GM04503 (cell line): ENCODE results near the gene GRIK2.
A peak's percentile ranks its signal among the peaks of the same experiment; 100 is the strongest.

Experiments used
- DNase-seq: peaks from one replicate; pipeline ENCODE4 v3.0.0-alpha.2; 2012; ENCODE audit warnings: low read depth

The GRIK2 gene

GRCh38 chr6:101400326-101401135 is 7.0 kb downstream of the GRIK2 start:
- DNase-seq = no peak

DNA sequence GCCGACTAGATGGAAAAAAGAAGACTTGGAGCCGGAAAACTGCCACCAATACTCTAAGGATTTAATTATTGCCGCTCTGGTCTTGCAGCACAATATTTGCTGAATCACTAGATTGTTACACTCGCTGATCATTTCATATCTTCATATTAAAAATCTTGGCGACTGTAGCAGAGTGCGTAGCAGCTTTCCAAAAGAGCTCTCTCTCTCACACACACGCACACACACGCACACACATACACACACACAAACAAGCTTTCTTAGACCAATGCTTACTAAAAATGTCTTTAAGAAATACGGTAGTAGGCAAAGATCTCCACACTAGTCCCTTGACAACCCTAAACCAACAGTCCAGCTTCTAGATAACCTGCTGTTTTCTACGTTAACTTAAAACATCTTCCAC is 7.7 kb downstream of the GRIK2 start:
- no peak for DNase-seq

DNA sequence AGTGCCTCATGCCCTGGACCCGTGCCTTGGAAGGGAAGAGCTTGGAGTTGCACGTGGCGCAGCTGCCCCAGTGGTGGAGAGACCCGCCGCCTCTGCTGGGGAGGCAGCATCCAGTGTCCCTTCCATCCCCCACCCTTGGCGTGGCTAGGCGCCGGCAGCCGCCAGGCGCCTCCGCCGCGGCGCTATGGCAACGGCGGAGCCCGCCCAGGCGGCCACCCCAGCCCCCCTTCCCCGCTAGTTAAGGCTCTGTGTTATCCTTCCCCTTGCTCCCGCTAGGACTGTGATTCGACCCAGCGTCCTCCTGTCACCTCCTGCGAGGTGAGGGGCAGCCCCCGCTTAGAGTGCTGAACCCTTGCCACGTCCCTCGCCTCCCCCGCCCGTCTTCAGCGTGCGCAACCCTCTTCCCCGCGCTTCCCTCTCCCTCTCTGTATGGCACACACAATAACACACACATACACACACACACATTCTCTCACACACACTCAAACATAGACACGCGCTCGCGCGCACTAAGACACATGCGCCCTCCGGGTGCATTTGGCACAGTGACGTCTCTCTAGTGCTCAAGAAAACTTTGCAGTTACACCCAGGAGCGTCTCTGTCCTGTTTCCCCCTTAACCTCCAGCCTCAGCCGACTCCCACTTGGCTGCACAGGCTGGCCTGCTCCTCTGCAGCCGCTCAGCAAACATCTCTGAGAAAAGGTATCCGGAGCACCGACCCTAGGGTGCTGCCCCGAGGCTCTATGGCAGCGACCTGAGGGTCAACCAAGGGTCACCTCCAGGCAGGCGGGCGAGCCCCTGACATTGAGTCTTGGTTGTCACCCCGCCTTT is 8.5 kb downstream of the GRIK2 start:
- DNase-seq = no peak

DNA sequence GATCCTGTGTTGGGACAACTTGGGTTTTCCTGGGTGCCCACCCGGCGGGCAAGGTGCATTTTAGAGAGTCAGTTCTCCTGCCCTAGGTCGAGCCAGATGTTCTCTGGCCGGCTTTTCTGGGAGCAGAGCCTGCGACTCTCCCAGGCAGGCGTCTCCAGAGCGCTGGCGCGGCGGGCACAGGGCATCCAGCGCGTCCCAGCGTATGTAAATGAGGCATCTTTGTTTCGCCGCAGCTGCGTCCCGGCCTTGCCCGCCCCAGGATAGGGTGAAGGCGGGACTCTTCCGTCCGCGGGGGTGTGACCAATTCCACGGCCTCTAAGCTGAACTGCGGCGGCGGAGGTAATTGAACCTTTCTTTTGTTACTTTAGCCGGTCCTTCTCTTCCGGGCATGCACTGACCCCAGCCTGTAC is 9.1 kb downstream of the GRIK2 start:
- DNase-seq = no peak

DNA sequence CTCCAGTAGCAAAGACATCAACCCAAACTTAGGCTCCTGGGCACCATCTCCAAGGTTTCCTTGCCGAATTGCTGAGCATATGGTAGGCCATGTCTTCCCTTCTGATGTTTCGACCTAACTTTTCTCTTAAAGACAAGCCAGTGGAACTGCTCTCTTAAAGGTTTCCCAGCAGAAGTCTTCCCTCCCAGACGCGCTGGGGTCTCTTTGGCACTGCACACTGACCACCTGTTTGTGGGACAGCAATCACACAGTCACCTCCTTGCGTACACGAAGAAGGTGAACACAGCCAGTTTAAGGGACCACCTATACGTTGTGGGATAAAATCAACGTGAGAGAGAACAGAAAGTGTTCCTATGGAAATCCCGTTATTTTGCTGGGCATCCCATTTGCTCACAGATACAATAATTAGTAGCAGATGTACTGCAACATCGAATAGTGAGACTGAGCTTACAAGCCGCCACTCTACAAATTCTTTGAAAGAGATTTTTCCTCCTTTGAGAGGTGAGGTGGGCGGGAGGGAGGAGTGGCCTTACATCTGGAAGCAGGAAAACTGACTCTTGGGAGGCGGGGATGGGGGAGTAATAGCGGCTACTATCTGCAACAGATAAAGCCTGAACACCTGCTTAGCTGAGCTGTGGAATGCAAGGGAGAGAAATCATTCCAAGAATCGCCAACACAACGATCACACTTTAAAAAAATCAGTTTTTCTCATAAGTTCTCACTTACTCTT is 9.9 kb downstream of the GRIK2 start:
- no peak for DNase-seq

- no peak for DNase-seq
These were observed 11.3 kb downstream of the GRIK2 start for GRCh38 chr6:101404775-101405174.

DNA sequence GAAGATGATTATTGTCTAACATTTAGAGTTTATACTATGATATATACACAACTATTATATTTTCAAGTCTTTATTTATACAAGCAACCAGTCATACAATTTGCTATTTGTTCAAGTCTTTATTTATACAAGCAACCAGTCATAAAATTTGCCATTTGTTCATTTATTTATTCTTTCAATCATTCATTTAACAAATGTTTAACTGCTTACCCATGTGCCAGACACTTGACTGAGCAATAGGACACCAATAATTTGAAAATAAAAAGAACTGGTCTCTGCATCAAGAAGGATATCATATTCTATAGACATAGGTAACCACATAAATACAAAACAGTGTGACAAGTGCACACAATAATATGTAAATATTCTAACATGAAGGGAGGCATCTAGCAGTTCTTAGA is 20.3 kb downstream of the GRIK2 start:
- no peak for DNase-seq

DNA sequence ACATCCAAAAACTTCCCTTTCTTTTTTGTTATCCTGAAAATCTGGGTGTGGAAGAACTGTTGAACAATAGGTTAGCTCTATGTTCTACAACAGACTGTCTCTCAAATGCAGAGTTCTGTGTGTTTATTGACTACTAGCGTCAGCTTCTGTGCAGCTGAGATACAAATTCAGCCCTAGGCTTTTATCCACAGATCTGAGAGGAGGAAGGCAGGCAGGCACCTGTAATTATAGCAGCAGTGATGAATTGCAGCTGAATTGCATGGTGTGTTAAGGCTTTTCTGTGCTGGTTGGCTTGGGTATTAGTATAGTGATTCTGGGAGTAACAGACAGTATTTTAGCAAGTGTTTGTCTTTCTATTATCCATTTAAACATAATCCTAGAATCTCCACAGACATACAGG is 24.4 kb downstream of the GRIK2 start:
- DNase-seq = no peak

GRCh38 chr6:101422251-101422650 is 28.7 kb downstream of the GRIK2 start:
- DNase-seq = no peak

GRCh38 chr6:101422811-101423210 is 29.3 kb downstream of the GRIK2 start:
- no peak for DNase-seq

- no peak for DNase-seq
These were observed 35.8 kb downstream of the GRIK2 start for GRCh38 chr6:101429270-101429669.

GRCh38 chr6:101429845-101430244 is 36.3 kb downstream of the GRIK2 start:
- no peak for DNase-seq

GRCh38 chr6:101433141-101433540 is 39.6 kb downstream of the GRIK2 start:
- no peak for DNase-seq

DNA sequence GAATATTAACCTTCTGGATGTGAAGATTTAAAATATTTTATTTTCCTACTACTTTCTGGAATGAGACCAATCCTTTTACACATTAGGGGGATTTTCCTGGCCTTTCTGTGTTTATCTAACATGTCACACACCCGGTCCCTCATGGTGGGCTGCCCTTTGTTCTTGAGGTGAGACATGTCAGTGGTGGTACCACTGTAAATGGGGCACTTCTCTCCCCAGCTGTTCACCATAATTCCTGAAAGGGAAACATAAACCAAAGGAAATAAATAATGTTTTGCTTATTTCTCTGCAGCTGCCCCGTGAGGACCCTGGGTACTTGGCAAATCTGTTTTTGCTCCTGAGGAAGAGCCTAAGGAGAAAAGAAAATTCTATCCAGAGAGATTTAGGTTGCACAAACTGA is 41.1 kb downstream of the GRIK2 start:
- no peak for DNase-seq

DNA sequence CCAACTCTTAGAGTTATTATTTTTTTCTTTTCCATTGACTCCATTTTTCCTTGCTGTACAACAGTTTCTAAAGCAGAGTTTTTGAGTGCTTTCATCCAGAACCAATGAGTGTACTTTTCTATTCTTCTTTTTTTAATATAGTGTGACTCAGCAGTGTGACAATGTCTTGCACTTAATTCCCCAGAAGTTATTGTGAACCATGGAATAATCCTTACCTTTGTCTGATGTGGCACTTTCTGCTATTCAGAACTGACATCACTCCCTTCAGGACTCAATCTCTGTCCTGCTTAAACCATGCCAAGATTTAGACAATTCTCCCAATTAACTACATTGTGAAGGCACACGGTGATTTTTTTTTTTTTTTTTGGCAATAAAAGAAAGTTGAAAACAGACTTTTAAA is 41.5 kb downstream of the GRIK2 start:
- no peak for DNase-seq

DNA sequence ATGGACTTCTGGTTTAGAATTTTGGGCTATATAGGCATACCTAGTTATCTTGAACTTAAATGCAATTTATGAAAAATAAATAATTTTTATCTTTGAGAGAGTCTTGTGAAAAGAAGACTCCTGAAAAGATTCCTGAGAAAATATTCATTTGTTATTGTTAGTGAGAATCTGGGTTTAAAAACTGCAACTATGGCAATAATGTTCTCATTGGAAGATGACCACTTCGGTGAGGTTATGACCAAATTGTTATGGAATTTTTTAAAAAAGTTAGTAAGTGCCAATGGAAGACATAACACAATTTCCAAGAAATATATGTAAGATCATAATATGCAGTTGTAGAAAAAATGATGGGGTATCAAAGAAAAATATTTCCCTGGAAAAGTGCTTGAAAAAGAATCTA is 46.3 kb downstream of the GRIK2 start:
- no peak for DNase-seq

- no peak for DNase-seq
These were observed 49.8 kb downstream of the GRIK2 start for GRCh38 chr6:101443315-101443714.

- no peak for DNase-seq
These were observed 51.2 kb downstream of the GRIK2 start for GRCh38 chr6:101444717-101445116.

DNA sequence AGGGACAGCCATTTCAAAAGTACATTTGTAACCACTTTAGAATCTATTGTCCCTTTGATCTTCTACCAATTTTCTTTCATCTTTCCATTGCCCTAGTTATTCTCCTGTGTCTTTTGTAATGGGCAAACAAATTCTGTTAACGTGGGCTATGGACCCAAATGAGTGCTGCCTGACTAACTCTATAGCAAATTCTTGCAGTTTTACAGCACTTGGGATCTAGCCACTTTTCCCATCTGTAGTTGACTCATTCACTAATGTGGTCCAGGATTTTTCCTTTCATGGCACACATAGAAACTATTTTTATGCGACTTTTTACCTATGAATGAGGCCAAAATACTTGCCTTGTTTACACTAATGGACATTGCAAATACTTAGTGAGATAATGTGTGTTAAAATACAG is 52.0 kb downstream of the GRIK2 start:
- DNase-seq = peak; percentile 69

GRCh38 chr6:101450901-101451300 is 57.4 kb downstream of the GRIK2 start:
- no peak for DNase-seq

DNA sequence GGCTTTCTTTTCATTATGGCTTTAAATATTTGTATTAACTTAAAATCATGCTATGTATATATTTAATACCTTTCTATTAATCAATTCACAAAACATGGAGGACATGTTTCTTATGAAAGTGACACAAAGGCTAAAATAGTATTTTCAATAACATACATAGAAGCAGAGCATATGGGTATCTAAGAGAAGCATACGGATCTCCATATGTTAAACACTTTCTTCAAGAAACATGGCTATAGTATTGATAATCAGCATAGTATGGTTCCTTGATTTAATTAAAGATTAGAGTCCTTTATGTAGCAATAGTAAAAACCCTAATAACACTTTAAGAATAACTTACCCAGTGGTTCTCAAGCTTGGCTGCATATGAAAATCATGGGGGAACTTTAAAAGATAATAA is 58.5 kb downstream of the GRIK2 start:
- DNase-seq = no peak

DNA sequence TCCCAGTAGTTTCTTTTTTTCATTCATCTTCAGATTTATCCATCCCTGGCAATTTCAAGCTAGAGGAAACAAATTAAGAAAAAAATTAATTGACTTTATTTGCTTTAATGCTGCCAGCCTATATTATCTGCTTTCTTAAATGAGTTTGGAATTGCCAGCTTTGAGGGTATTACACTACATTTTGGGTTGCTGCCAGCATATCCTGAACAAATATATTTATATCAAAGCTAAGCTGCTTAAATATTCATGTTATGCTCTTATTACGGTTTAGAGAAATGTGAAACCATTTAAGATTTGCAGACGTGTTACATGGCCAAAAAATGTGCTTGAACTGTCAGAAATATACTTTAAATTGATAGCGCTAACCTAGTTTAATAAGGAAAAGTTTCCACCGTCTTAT is 59.7 kb downstream of the GRIK2 start:
- no peak for DNase-seq
